HG02623 (cell line): ENCODE results near the gene VSTM4.

Experiments used
- ATAC-seq: cut with Tn5 transposase; IDR thresholded peaks from one replicate; pipeline ENCODE4 v1.9.1; 2021; ENCODE audit warnings: moderate library complexity; ENCODE audit not compliant: unreplicated experiment

The VSTM4 gene

GRCh38 chr10:49049660-49050059 is 65.7 kb downstream of the VSTM4 start:
- no peak for ATAC-seq

GRCh38 chr10:49047128-49047639 is 68.1 kb downstream of the VSTM4 start:
- no peak for ATAC-seq

GRCh38 chr10:49044293-49045193 is 70.8 kb downstream of the VSTM4 start:
- no peak for ATAC-seq

- no peak for ATAC-seq
Observed at GRCh38 chr10:49040601-49041000, 74.7 kb downstream of the VSTM4 start.

GRCh38 chr10:49039409-49039808 is 75.9 kb downstream of the VSTM4 start:
- no peak for ATAC-seq

- ATAC-seq, result no peak
Observed at GRCh38 chr10:49038711-49039110, 76.6 kb downstream of the VSTM4 start.

- no peak for ATAC-seq
Observed at GRCh38 chr10:49037187-49037586, 78.1 kb downstream of the VSTM4 start.

GRCh38 chr10:49036638-49037037 is 78.7 kb downstream of the VSTM4 start:
- no peak for ATAC-seq

- no peak for ATAC-seq
Observed at GRCh38 chr10:49035920-49036319, 79.4 kb downstream of the VSTM4 start.

- ATAC-seq, result no peak
Observed at GRCh38 chr10:49034925-49035324, 80.4 kb downstream of the VSTM4 start.

- ATAC-seq, result no peak
Observed at GRCh38 chr10:49033939-49034338, 81.4 kb downstream of the VSTM4 start.

GRCh38 chr10:49029666-49030065 is 85.7 kb downstream of the VSTM4 start:
- ATAC-seq, result no peak

GRCh38 chr10:49028639-49029038 is 86.7 kb downstream of the VSTM4 start:
- no peak for ATAC-seq

GRCh38 chr10:49025347-49025983 is 89.9 kb downstream of the VSTM4 start:
- ATAC-seq, result no peak

- ATAC-seq, result no peak
Observed at GRCh38 chr10:49024484-49024883, 90.8 kb downstream of the VSTM4 start.

GRCh38 chr10:49023752-49024151 is 91.6 kb downstream of the VSTM4 start:
- no peak for ATAC-seq

GRCh38 chr10:49023071-49023470 is 92.3 kb downstream of the VSTM4 start:
- ATAC-seq, result no peak

- ATAC-seq, result no peak
Observed at GRCh38 chr10:49021685-49022084, 93.6 kb downstream of the VSTM4 start.

GRCh38 chr10:49015700-49016099 is 99.6 kb downstream of the VSTM4 start:
- no peak for ATAC-seq

- ATAC-seq, result no peak
Observed at GRCh38 chr10:49012603-49013002, 102.7 kb downstream of the VSTM4 start.

- ATAC-seq, result no peak
Observed at GRCh38 chr10:49011756-49012155, 103.6 kb downstream of the VSTM4 start.

- no peak for ATAC-seq
Observed at GRCh38 chr10:49010865-49011264, 104.5 kb downstream of the VSTM4 start.
